CD4-positive, alpha-beta T cell treated with Interferon gamma for 1 hour (primary cell): ENCODE data around the gene NCMAP.
"Not testable (repeated sequence)": the region's sequence is repeated elsewhere in the genome, so short reads cannot be mapped to it uniquely, and the experiment has no call there.

ENCODE experiments used
- DNase-seq: peaks from one replicate; pipeline ENCODE4 v3.0.0-alpha.2; 2020

The NCMAP gene

DNA sequence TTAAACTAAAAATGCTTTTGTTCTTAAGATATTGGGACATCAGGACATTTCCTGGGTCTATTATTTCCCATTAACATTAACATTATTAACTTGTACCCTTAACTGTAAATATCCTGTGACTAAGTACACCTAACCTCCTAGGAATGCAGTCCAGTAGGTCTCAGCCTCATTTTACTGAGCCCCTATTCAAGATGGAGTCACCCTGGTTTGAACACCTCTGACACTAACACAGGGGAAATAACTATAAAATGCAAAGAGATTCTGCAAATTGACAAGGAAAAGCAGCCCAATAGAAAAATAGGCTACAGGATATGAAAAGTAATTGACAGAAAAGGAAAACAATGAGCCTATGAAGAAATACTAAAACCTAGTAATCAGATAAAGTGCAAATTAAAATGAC, 11.6 kb upstream of the NCMAP start:
- DNase-seq = no peak

- no peak for DNase-seq
Measured at GRCh38 chr1:24545662-24546061, 10.2 kb upstream of the NCMAP start.

DNA sequence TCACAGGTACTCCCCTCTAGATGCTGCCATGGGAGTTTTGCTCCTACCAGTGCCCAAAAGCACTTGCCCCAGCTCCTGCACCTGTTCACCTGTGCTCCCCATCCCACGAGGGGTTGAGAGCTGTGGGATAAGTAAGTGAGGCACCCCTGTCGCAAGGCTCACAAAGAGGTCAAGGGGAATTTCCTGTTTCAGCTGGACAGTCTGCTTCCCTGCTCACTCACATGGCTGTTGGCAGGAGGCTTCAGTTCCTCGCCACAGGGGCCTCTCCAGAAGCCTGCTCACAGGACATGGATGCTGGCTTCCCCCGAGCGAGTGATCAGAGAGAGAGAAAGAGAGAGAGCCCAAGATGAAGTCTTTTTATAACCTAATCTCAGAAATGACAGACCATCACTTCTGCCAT, 8.7 kb upstream of the NCMAP start:
- no peak for DNase-seq

GRCh38 chr1:24548070-24548469, 7.8 kb upstream of the NCMAP start:
- no peak for DNase-seq

DNA sequence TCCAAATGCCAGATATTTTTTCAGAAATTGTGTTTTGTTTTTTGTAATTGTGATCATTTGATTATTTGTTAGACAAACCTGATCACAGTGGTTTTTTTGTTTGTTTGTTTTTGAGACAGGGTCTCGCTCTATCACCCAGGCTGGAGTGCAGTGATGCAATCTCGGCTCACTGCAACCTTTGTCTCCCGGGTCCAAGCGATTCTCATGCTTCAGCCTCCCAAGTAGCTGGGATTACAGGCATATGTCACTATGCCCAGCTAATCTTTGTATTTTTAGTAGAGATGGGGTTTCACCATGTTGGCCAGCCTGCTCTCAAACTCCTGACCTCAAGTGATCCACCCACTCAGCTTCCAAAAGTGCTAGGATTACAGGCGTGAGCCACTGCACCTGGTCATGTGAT, 6.7 kb upstream of the NCMAP start:
- not testable (repeated sequence) for DNase-seq

DNA sequence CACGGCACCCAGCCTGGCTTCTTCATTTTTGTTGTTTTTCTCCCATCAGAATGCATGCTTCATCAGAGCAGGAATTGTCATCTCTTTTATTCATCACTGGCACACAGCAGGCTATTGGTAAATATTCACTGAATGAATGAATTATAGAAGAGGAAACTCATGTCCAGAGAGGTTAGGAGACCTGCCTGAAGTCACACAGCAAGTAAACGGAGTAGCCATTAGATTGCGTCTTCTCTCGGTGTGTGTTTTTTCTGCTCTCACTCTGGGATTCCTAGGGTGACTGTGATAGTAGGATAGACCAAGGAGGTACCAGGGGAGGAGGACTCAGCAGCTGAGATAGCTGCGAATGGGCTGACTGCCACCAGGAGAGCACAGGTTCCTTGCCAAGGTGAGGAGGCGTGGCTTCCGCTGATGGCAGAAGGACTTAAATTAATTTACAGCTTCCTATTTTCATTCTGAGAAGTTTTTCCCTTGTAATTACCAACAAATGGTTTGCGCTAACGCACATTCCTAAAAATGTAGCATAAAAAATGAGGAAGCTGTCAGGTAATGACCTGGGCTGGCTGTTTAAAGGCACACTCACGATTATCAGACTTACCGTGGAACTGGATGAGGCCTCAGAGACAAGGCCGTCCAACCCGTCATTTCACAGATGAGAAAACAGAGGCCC, 4.5 kb upstream of the NCMAP start:
- no peak for DNase-seq

DNA sequence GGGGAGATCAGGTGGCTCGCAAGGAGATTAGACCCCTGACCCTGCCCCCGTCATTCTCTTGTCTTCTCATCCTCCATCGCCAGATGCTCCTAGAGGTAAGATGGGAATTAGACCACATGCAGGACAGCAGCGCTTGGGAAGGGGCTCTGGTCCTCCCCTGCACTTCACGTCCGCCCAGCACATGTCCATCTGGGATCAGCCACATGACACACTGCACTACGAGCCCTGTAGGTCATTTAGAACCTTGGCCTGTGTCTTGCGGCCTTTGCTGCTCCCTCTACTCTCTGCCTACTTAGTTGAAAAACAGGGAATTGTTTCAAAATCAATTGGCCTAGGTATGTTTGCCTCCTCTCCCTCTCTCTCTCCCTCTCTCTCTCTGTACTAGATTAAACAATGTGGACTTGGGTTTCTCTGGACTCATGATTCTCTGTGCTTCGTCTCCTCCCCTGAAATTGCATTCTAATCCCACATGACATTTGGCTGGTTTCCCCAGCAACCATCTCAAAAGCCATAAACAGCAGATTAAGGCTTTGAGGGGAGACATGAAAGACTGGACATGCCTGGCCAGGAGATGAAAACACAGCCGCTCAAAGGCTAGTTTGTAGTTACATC, 3.8 kb upstream of the NCMAP start:
- no peak for DNase-seq

DNA sequence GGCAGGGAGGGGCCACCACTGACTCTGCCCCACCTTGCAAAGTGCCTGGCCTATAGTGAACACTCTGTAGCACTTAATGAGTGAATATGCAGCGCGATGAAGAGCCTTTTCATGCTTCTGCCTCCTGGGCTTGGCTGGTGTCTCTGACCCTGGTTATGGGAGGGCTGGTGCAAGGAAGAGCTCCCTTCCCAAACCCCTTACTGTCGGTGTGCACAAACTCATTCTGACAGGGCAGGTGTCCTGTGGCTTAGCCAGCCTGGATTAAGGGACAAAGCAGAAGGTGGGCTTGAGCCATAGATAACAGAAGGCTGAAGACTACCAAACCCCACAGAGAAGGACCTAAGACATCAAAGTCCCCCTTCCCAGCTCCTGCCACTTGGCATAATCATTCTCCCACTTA, 2.0 kb upstream of the NCMAP start:
- DNase-seq = no peak

DNA sequence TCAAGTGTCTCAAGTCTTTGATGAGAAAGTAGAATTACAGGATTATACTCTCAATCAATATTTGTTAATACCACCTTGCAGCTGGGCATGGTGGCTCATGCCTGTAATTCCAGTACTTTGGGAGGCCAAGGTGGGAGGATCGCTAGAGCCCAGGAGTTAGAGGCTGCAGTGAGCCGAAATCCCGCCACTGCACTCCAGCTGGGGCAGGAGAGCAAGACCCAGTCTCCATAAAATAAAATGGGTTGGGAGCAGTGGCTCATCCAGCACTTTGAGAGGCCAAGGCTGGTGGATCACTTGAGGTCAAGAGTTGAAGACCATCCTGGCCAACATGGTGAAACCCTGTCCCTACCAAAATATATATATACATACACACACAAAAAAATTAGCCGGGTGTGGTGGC, 1.2 kb upstream of the NCMAP start:
- no peak for DNase-seq

- no peak for DNase-seq
Measured at GRCh38 chr1:24556414-24556795, 518 bp downstream of the NCMAP start.

- no peak for DNase-seq
Measured at GRCh38 chr1:24557220-24557619, 1.3 kb downstream of the NCMAP start.

GRCh38 chr1:24557711-24558131, 1.8 kb downstream of the NCMAP start:
- DNase-seq = no peak

- DNase-seq = no peak
Measured at GRCh38 chr1:24558455-24558854, 2.6 kb downstream of the NCMAP start.

- no peak for DNase-seq
Measured at GRCh38 chr1:24558902-24559791, 3.3 kb downstream of the NCMAP start.

GRCh38 chr1:24560361-24560760, 4.5 kb downstream of the NCMAP start:
- DNase-seq = no peak

GRCh38 chr1:24562625-24563024, 6.7 kb downstream of the NCMAP start:
- DNase-seq = no peak

GRCh38 chr1:24564695-24565094, 8.8 kb downstream of the NCMAP start:
- DNase-seq = no peak

GRCh38 chr1:24566236-24566867, 10.5 kb downstream of the NCMAP start:
- DNase-seq = no peak

GRCh38 chr1:24567792-24568388, 12.0 kb downstream of the NCMAP start:
- DNase-seq = peak; percentile 4

- DNase-seq = no peak
Measured at GRCh38 chr1:24568475-24568874, 12.6 kb downstream of the NCMAP start.

- no peak for DNase-seq
Measured at GRCh38 chr1:24570265-24571125, 14.6 kb downstream of the NCMAP start.

DNA sequence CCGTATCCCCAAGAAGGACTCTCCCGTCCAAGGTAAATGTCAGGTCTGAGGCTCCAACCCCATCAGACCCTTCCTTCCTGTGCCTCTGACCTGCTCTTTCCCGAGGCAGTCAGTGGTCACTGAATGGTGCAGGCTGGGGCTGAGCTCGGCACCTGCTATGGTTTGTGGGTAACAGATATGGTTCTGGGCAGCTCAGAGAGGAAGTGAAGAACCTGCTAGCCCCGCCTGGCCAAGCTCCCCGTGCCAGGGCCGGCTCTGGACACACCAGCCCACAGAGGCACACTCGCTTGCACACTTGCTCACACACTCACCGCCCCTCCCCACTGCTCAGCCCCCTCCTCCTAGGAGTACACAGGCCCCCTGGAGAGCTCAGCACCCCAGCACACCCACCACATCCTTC, 16.4 kb downstream of the NCMAP start:
- DNase-seq = no peak
